K562 (cell line): ENCODE data around the gene ARMH1.

Experiments used
- BRF1 ChIP-seq: IDR thresholded peaks from 3 replicates; pipeline ENCODE4 v1.6.1; 2011; ENCODE audit warnings: borderline replicate concordance, mild to moderate bottlenecking; ENCODE audit not compliant: insufficient read length; ENCODE audit errors: extremely low read depth
- MCM3 ChIP-seq: fragments of 450-650 bp; IDR thresholded peaks from 2 replicates; pipeline ENCODE4 v1.6.1; 2016
- POLR2A ChIP-seq: fragments of 450-650 bp; conservative IDR thresholded peaks from 2 replicates; pipeline ENCODE4 v1.6.1; 2016
- SREBF2 ChIP-seq: sonication (generic); formaldehyde crosslinking; IDR thresholded peaks from 2 replicates; pipeline ENCODE4 v1.4.0; 2020; ENCODE audit warnings: mild to moderate bottlenecking, missing genetic modification reagents

DNA sequence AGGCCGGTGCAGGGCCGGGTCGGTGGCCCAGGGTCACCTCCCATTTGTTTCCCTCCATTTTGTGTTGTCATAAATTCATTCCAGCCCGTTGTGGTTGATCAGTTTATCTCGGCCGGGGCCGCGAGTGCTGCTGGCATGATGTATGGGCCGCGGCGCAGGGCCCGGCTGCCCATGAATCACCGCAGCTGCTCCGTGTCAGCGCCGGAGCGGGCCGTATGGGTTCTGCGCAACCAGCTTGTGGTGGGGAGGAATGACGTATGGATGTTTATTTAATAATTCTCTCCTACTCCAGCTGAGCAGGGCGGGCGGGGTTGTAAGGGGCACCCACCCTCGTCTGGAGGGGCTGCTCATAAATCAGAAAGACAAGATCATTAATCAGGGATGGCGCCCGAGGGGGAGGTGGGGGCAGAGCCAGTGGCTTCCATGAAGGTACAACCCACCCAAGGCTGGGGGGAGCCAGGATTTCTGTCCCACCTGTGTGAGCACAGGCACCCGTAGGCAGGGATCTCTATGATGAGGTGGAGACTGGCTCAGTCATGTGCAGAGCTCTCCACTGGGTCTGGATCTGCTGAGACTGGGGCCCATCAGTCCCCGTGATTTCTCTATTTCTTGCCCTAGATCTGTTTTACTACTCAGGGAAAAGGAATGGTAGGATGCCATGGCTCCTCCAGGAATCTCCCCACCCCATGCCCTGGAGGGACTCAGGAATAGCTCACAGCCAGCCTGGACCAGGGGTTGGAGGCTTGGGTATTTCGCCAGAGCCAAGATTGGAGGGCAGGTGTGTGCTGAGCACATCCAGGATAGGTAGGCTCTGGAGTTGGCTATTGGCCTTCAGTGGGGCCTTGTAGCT is 28.0 kb upstream of the ARMH1 start:
- TF ChIP-seq MCM3 (no peak), BRF1 (no peak), POLR2A (no peak), SREBF2 (CRISPR knock-in tag) (no peak)
